ENCODE data around the gene C1orf35.

- TF ChIP-seq CTCF (IDR thresholded peaks at IDR 0.05; ENCODE audit: poor library complexity) (peak; percentile 6), EZH2phosphoT487 (IDR thresholded peaks at IDR 0.05; ENCODE audit: low read depth, severe bottlenecking, unreplicated experiment) (no peak), EZH2 (IDR thresholded peaks at IDR 0.05; ENCODE audit: borderline replicate concordance) (no peak)
Observed at GRCh38 chr1:228060458-228061190, 42.5 kb downstream of the C1orf35 start.

All from hepatocyte (in vitro differentiated cells).